ENCODE data around the gene SLC16A12.

GRCh38 chr10:89482256-89482655 is 53.1 kb downstream of the SLC16A12 start:
- TF ChIP-seq POLR2AphosphoS5 (IDR thresholded peaks at IDR 0.05; ENCODE audit: low read depth, low read length): no peak
- TF ChIP-seq POLR2A (IDR thresholded peaks at IDR 0.05; ENCODE audit: low read depth, low read length): no peak
- TF ChIP-seq TAF1 (IDR thresholded peaks at IDR 0.05; ENCODE audit: borderline replicate concordance, low read depth, low read length): no peak
